Lung (tissue), 13 donors: ENCODE results near the gene RNFT2. TPM values are rescaled to one million over a fixed set of nuclear protein-coding genes. Genes with fewer than 3 reads are reported as not detected.

Experiments used
- ATAC-seq: fragments of 200-7000 bp; cut with Tn5 transposase; one replicate; pipeline ENCODE4 v1.9.1; 2020; ENCODE audit warnings: moderate number of reproducible peaks; ENCODE audit not compliant: insufficient read depth, low FRiP score
- DNase-seq, 3 donors: peaks; one replicate each; pipeline ENCODE4 v3.0.0-alpha.2; 2013 to 2017
- H3K27ac ChIP-seq, 2 donors: one replicate each; pipeline ENCODE4 v1.5.1; 2013; ENCODE audit warnings: mild to moderate bottlenecking in 2 of 2, moderate library complexity in 2 of 2, control low read depth in 1 of 2, inconsistent platforms in 1 of 2, low read depth in 1 of 2, low read length in 1 of 2
- H3K27me3 ChIP-seq, 3 donors: one replicate each; pipeline ENCODE4 v1.5.1; 2013; ENCODE audit warnings: low read length in 2 of 3; ENCODE audit not compliant: control insufficient read depth in 3 of 3, insufficient read depth in 3 of 3
- H3K36me3 ChIP-seq, 4 donors: one replicate each; pipeline ENCODE4 v1.5.1; 2013; ENCODE audit warnings: low read length in 4 of 4, mild to moderate bottlenecking in 1 of 4, moderate library complexity in 1 of 4; ENCODE audit not compliant: control insufficient read depth in 4 of 4, insufficient read depth in 4 of 4
- H3K4me1 ChIP-seq, 5 donors: one replicate each; pipeline ENCODE4 v1.5.1; 2013; ENCODE audit warnings: low read length in 5 of 5, mild to moderate bottlenecking in 2 of 5, moderate library complexity in 1 of 5; ENCODE audit not compliant: control insufficient read depth in 5 of 5, insufficient read depth in 5 of 5
- H3K4me3 ChIP-seq: one replicate; pipeline ENCODE4 v1.5.1; 2013; ENCODE audit warnings: mild to moderate bottlenecking, control low read depth, moderate library complexity
- H3K9ac ChIP-seq, 2 donors: one replicate each; pipeline ENCODE4 v1.5.1; 2013; ENCODE audit warnings: low read length in 2 of 2, control low read depth in 1 of 2; ENCODE audit not compliant: insufficient read depth in 1 of 2
- H3K9me3 ChIP-seq, 4 donors: one replicate each; pipeline ENCODE4 v1.5.1; 2013; ENCODE audit warnings: low read length in 3 of 4, mild to moderate bottlenecking in 1 of 4, moderate library complexity in 1 of 4; ENCODE audit not compliant: control insufficient read depth in 4 of 4, insufficient read depth in 3 of 4
- WGBS, 2 donors: extraction: QIAGEN DNeasy Blood & Tissue Kit; methylation state at CpG; one replicate each; pipeline ENCODE4 v1.1.7; 2013; 5-methylcytosine and 5-hydroxymethylcytosine counted together
- polyA plus RNA-seq, 2 donors: library from polyadenylated mRNA; stranded (reverse); fragments of 200-250 nt; gene quantifications; one replicate each; pipeline ENCODE4 v1.2.1, GENCODE V29; 2013
- small RNA-seq: library from RNA; depleted of rRNA; stranded (forward); fragments of <200 nt; gene quantifications from one replicate; pipeline ENCODE3, GENCODE V24; 2014; ENCODE audit warnings: low replicate concordance
- total RNA-seq, 2 donors: library from RNA; depleted of rRNA in 1 of 2; stranded (reverse); fragments of >200 nt in 1 of 2; gene quantifications; one replicate each; pipeline ENCODE4 v1.2.1, GENCODE V29; 2014 to 2021
- TF ChIP-seq, protein P1 (sequence below): IDR thresholded peaks from 2 replicates; pipeline ENCODE4 v1.5.1; 2012; ENCODE audit warnings: mild to moderate bottlenecking; ENCODE audit errors: control extremely low read depth, extremely low read depth
- donor health status: control.
- donor health status: control.
- donor health status: Bipolar disorder and iron deficiency.
- donor health status: healthy.
- donor health status: DM: yes; HTN: yes; CAD: no.

The RNFT2 gene
- total and polyA plus RNA-seq, 4 donors: 0.37 to 4.9 (median 2.2) TPM

DNA sequence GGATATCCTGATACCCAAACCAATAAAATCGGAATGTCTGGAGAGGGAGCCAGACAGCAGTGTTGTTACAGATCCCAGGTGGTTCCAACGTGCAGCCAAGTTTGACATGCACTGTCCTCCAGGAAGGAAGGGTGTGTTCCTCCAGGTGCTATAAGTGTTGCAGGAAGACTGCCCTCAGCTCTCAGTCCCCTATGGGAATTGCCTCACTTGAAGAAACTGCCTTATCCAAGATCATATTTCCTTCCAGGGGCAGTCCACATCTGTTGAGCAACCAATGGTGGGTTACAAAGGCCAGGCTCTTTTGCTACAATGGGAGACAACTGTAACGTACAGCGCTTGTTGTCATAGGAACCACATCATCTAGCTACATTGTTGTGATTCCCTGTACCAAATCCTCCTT is 159.4 kb downstream of the RNFT2 start:
- Histone ChIP-seq H3K4me3 (no peak overlapping the region), H3K36me3 (no peaks in the 10 kb centered on the region), H3K27me3 (peaks cover 0 to 7% (median 0%) of the 10 kb centered on the region in 3 donors), H3K9ac (no peak overlapping the region), H3K27ac (no peak overlapping the region), H3K9me3 (no peaks in the 10 kb centered on the region), H3K4me1 (no peaks in the 10 kb centered on the region)
- DNase-seq: no peak
- TF ChIP-seq, protein P1, sequence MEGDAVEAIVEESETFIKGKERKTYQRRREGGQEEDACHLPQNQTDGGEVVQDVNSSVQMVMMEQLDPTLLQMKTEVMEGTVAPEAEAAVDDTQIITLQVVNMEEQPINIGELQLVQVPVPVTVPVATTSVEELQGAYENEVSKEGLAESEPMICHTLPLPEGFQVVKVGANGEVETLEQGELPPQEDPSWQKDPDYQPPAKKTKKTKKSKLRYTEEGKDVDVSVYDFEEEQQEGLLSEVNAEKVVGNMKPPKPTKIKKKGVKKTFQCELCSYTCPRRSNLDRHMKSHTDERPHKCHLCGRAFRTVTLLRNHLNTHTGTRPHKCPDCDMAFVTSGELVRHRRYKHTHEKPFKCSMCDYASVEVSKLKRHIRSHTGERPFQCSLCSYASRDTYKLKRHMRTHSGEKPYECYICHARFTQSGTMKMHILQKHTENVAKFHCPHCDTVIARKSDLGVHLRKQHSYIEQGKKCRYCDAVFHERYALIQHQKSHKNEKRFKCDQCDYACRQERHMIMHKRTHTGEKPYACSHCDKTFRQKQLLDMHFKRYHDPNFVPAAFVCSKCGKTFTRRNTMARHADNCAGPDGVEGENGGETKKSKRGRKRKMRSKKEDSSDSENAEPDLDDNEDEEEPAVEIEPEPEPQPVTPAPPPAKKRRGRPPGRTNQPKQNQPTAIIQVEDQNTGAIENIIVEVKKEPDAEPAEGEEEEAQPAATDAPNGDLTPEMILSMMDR: no peak
- ATAC-seq: no peak
- WGBS, 2 donors: 70 to 73% methylated on average over 4 of the region's 4 CpGs

DNA sequence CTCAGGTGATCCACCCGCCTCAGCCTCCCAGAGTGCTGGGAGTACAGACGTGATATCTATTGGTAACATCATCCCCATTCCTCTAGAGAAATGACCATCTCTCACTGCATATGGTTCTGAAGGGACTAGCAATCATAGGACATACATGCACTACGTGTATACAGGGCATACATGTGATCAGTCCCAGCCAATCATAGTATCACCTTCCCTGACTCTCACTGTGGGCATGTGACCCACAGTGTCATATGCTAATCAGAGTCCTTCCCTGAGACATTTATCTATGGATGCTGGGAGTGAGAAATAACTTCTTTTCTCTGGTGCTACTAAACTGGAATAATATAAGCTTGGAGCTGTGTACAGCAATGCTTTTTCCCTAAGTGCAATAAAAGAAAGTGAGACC is 160.6 kb downstream of the RNFT2 start:
- no peaks in the 10 kb centered on the region for H3K4me1 ChIP-seq
- WGBS, 2 donors: 64 to 70% methylated on average over 3 of the region's 3 CpGs
- no peak overlapping the region for H3K27ac ChIP-seq
- no peak for DNase-seq
- H3K27me3 ChIP-seq: peaks cover 0 to 7% (median 0%) of the 10 kb centered on the region in 3 donors
- H3K4me3 ChIP-seq: no peak overlapping the region
- ATAC-seq: no peak
- H3K9ac ChIP-seq: no peak overlapping the region
- TF ChIP-seq, protein P1: no peak
- H3K36me3 ChIP-seq: no peaks in the 10 kb centered on the region
- no peaks in the 10 kb centered on the region for H3K9me3 ChIP-seq

- ATAC-seq: no peak
- Histone ChIP-seq H3K9me3 (peaks cover 0 to 2% (median 0%) of the 10 kb centered on the region in 4 donors), H3K36me3 (no peaks in the 10 kb centered on the region), H3K4me1 (no peaks in the 10 kb centered on the region), H3K9ac (no peak overlapping the region), H3K4me3 (no peak overlapping the region), H3K27me3 (peaks cover 0 to 4% (median 0%) of the 10 kb centered on the region in 3 donors), H3K27ac (no peak overlapping the region)
- DNase-seq: no peak
- 83 to 92% methylated on average over 2 of the region's 2 CpGs for WGBS, 2 donors
- TF ChIP-seq, protein P1: no peak
Measured at GRCh38 chr12:116901612-116902011, 163.5 kb downstream of the RNFT2 start.

Small RNA genes lying within 50 kb of the gene (small RNA-seq; reads per million reads assigned to genes)
- gene RNU6-558P: not detected

Other genes starting within 250 kb of the RNFT2 start
- 1 to 10 TPM in 1 of 2 donors, not detected in 1; 2.0 TPM for gene MAP1LC3B2, start 178.9 kb upstream of the RNFT2 start, total RNA-seq
- 1 to 10 TPM; 1.1 to 2.2 TPM for gene MAP1LC3B2, start 178.9 kb upstream of the RNFT2 start, polyA plus RNA-seq
- 100 to 1,000 TPM in 1 of 2 donors, 10 to 100 TPM in 1; 92.7 to 116 TPM for gene SPRING1, start 246 bp upstream of the RNFT2 start, total RNA-seq
- gene SPRING1, start 246 bp upstream of the RNFT2 start, polyA plus RNA-seq: 10 to 100 TPM; 41.8 to 66.0 TPM
- gene HRK, start 143.1 kb downstream of the RNFT2 start, total RNA-seq: 1 to 10 TPM in 1 of 2 donors, under 1 TPM in 1; 0.34 to 1.5 TPM
- under 1 TPM; 0.05 to 0.12 TPM for gene HRK, start 143.1 kb downstream of the RNFT2 start, polyA plus RNA-seq
- gene FBXW8, start 172.6 kb downstream of the RNFT2 start, total RNA-seq: 10 to 100 TPM; 18.5 to 20.3 TPM
- gene FBXW8, start 172.6 kb downstream of the RNFT2 start, polyA plus RNA-seq: 1 to 10 TPM; 3.9 to 6.4 TPM